22Rv1 (cell line): ENCODE measurements around the gene PCDH9.

Experiments used
- ZFX ChIP-seq: fragments of 450-650 bp; IDR thresholded peaks from 2 replicates; pipeline ENCODE4 v1.6.1; 2017; ENCODE audit warnings: antibody characterized with exemption, borderline replicate concordance
- TF ChIP-seq, protein P1 (sequence below): fragments of 450-650 bp; IDR thresholded peaks from 2 replicates; pipeline ENCODE4 v1.5.1; 2017; ENCODE audit warnings: mild to moderate bottlenecking

DNA sequence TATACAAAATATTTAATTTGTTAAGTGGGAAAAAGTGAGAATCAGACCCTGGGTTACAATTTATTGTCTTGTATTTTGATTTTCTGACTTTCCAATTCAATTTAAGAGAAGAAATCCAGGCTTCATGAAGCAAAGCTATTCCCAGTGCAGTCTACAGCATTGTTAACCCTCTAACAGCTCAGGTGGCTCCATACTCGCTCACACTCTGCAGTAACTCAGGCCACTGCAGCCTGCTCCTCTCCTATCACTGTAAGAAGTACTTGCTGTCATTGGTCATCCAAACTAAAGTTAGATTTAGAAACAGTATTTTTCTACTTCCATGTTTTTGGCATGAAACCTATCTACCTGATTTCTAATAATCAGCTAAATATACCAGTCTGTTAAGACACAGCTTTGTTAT is 830.3 kb downstream of the PCDH9 start:
- TF ChIP-seq, protein P1, sequence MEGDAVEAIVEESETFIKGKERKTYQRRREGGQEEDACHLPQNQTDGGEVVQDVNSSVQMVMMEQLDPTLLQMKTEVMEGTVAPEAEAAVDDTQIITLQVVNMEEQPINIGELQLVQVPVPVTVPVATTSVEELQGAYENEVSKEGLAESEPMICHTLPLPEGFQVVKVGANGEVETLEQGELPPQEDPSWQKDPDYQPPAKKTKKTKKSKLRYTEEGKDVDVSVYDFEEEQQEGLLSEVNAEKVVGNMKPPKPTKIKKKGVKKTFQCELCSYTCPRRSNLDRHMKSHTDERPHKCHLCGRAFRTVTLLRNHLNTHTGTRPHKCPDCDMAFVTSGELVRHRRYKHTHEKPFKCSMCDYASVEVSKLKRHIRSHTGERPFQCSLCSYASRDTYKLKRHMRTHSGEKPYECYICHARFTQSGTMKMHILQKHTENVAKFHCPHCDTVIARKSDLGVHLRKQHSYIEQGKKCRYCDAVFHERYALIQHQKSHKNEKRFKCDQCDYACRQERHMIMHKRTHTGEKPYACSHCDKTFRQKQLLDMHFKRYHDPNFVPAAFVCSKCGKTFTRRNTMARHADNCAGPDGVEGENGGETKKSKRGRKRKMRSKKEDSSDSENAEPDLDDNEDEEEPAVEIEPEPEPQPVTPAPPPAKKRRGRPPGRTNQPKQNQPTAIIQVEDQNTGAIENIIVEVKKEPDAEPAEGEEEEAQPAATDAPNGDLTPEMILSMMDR = no peak
- TF ChIP-seq ZFX = no peak
